SH-SY5Y (cell line): ENCODE measurements around the gene CD34.

Experiments
- GATA2 ChIP-seq: IDR thresholded peaks from 2 replicates; pipeline ENCODE4 v1.6.1; 2011; ENCODE audit warnings: mild to moderate bottlenecking, low read depth, low read length
- GATA3 ChIP-seq: IDR thresholded peaks from 2 replicates; pipeline ENCODE4 v1.6.1; 2011; ENCODE audit warnings: low read depth, mild to moderate bottlenecking, low read length, moderate library complexity

- TF ChIP-seq GATA2 (no peak), GATA3 (no peak)
These were observed 7.2 kb downstream of the CD34 start for GRCh38 chr1:207903767-207904166.
